Iris pigment epithelial cell (primary cell): ENCODE results near the gene RIPK1.
"Not testable (repeated sequence)": the region's sequence is repeated elsewhere in the genome, so short reads cannot be mapped to it uniquely, and the experiment has no call there.

Source experiments
- DNase-seq: peaks from one replicate; pipeline ENCODE4 v3.0.0-alpha.2; 2011; ENCODE audit warnings: low read depth

RIPK1 gene

GRCh38 chr6:3068329-3069214 lies at the start of gene RIPK1:
Gene RIPK1 (plus strand): TSS chr6:3068494. CDS start chr6:3076824, 8,330 bp downstream.
- peak; percentile 89 for DNase-seq

- DNase-seq, result no peak
Observed at GRCh38 chr6:3019065-3019464, 49.2 kb upstream of the RIPK1 start.

- DNase-seq, result no peak
Observed at GRCh38 chr6:3019749-3020320, 48.5 kb upstream of the RIPK1 start.

DNA sequence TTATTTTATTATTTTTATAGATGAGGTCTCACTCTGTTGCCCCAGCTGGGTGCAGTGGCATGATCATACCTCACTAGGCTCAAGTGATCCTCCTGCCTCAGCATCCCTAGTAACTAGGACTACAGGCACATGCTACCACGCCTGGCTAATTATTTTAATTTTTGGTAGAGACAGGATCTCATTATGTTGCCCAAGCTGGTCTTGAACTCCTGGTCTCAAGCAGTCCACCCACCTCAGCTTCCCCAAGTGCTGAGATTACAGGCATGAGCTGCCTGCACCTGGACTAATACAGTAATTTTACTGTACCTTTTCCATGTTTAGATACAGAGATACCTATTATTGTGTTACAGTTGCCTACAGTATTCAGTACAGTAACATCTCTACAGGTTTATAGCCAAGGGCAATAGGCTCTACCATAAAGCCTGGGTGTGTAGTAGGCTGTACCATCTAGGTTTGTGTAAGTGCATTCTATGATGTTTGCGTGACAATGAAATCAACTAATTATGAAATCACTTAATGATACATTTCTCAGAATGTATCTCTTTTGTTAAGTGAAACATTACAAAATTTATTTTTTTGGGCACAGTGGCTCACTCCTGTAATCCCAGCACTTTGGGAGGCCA lies 47.2 kb upstream of the RIPK1 start:
- not testable (repeated sequence) for DNase-seq

DNA sequence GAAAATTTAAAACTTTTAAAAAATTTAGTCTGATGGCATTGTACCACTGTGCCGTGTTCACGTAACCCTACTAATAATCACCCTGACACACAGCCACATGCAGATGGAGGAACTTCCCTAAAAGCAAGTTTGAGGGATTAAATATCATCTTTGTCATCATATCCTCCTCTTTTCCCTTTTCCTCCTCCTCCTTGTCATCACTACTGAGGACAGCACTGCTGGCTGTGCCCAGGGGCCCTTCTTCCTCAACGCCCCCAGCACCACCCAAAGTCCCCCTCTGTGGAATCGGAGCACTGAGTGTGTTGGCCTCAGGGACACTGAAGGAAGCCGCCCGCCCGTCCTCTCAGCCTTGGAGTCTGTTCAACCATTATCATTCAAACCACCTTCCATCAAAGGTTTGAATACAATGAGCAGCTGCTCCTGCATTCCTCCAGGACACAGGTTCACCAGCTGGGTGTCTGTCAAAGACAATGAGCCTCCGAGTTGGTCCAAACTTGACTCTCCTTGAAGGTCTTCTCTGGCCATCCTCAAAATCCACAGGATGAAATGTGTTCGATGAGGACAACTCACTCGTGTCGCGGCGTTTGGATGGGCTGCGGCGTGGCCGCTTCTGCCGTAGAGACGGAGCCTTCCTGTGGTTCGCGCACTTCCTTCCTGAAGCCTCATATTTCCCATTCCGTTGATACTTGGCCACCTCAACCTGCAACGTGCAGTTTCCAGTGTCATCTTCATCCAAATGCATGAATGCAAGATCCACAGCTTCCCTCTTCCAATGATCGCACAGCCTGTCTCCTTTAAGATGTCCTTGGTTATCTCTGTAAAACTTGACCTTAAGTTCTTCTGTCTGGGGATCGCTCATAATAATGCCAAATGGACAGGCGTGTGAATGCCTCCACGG lies 45.3 kb upstream of the RIPK1 start:
- no peak for DNase-seq

- DNase-seq, result peak; percentile 91
Observed at GRCh38 chr6:3023663-3024483, 44.4 kb upstream of the RIPK1 start.

DNA sequence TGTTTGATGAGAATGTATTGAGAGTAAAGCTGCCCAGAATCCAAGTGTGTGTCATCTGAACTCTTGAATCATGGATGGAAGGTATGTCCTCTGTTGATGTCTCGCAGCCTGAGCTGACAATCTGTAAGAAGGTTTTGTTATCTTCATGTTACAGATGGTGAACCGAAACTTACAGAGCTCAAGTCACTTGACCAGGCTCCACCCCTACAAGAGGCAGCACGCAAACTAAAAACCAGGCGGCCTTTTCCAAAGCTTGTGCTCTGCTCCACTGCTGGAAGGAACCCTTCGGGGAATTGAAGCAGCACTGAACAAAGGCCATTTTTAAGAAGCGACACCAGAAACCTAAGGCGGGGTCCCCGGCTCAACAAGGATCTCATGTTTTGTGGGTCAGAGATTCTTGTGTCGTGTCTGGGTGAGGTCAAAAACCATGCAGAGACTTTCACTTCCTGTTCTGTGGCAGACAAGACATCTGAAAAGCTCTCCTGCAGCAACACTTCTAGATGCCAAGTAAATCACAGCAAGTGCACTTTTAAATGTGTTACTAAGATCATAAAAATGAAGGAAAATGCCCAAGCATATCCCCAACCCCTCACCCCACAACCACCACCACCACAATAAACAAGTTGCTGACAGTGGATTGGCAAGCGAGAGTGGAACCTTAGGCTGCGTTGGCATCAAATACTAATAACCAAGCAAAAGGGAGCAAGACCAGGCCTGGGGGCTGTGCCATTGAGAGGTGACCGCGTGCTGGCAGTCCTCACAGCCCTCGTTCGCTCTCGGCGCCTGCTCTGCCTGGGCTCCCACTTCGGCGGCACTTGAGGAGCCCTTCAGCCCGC lies 41.3 kb upstream of the RIPK1 start:
- peak; percentile 42 for DNase-seq

- DNase-seq, result not testable (repeated sequence)
Observed at GRCh38 chr6:3028156-3028555, 40.1 kb upstream of the RIPK1 start.

- DNase-seq, result no peak
Observed at GRCh38 chr6:3031857-3032640, 36.2 kb upstream of the RIPK1 start.

- peak; percentile 47 for DNase-seq
Observed at GRCh38 chr6:3032986-3033385, 35.3 kb upstream of the RIPK1 start.

- DNase-seq, result no peak
Observed at GRCh38 chr6:3033652-3034051, 34.6 kb upstream of the RIPK1 start.

- DNase-seq, result no peak
Observed at GRCh38 chr6:3035397-3035796, 32.9 kb upstream of the RIPK1 start.

GRCh38 chr6:3036861-3037637 lies 31.2 kb upstream of the RIPK1 start:
- DNase-seq, result no peak

DNA sequence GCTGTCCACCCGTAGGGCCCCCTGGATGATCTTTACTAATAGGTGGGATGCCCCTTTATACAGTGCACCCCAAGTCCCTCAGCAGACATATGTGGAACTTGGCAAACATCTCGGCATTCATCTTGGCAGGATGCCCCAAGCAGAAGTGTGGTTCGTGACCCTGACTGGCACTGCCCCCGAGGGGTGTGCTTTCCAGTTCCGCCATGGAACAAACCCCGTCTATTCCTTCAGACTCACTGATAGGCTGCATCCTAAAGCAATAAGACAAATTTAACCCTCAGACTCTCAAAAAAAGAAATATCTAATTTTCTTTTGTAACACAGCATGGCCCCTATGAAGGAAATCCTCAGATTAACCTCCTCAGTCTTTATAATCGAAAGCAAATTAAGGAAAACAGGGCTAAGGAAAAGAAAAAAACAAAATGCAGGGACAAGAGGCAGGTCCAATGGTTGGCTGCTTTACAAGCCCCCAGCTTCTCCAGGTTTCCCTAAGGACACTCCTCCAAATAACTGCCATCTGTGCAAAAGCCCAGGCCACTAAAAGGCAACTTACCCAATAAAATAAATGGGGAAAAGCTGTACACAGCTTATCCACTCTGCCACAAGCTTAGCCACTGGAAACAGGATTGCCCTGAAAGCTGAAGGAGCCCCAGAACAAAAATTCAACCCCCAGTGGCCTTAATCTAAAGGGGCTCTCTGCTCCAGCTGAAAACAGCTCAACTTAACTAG lies 30.5 kb upstream of the RIPK1 start:
- no peak for DNase-seq

- DNase-seq, result no peak
Observed at GRCh38 chr6:3039384-3039783, 28.9 kb upstream of the RIPK1 start.

DNA sequence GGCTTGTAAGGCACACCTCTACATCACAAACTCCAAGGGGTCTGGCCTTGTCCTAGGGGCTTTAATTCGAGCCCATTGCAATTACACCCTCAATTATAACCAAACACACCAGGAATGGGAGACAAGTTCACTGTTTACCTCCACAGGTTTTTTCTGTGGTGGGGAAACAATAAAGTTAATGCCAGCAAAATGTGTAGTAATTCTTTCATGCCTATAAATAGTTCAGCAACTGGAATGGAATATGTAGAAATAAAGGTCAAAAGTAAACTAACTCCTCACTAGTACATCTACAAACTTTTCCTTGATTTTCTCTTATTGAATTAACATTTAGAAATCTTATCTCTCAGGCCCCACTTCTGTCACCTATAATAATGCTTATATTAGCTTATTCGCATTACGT lies 27.1 kb upstream of the RIPK1 start:
- DNase-seq, result no peak

DNA sequence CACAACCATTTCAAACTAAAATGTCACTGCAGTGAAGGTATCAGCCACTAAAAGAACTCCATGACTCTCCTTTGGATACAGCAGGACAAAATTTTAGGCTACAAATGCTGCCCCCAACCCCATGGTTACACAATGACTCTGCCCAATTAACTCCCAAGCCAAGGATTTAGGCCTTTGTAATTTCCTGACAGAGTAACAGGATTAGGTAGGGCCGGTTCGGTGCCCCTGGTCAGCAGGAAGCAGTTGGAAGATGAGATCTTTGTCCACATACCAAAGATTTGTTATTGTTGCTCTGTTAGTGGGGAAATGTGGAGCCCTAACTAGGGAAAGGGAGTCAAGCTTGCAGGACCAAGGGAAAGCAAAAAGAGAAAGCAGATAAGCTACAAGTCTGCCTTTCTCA lies 26.7 kb upstream of the RIPK1 start:
- DNase-seq, result no peak

GRCh38 chr6:3045369-3045768 lies 22.9 kb upstream of the RIPK1 start:
- no peak for DNase-seq
